MCF 10A (cell line): Measurements from ENCODE around the gene ANKFY1. TPM values are rescaled to one million over a fixed set of nuclear protein-coding genes. Genes with fewer than 3 reads are reported as not detected.
A peak's percentile ranks its signal among the peaks of the same experiment; 100 is the strongest.

ENCODE experiments used
- BruUV-seq: library from RNA; stranded (reverse); fragments of 400-500 nt; replicated peaks from 2 replicates; lab custom pipeline; 2021; lab: Mats Ljungman, UMichigan
- CTCF ChIA-PET: fragments of 300-600 bp; sonication (Branson Sonifier 250); formaldehyde crosslinking; extraction: SDS; loops from one replicate; lab custom pipeline; 2021; ENCODE audit warnings: antibody characterized with exemption, inconsistent platforms; lab: Yijun Ruan, JAX
- POLR2A ChIA-PET: fragments of 300-600, 350-650 bp; sonication (Branson Sonifier 250); formaldehyde crosslinking; extraction: SDS; loops from one replicate; lab custom pipeline; 2020; ENCODE audit warnings: antibody characterized with exemption, inconsistent platforms; lab: Yijun Ruan, JAX
- DNase-seq: peaks from one replicate; pipeline ENCODE4 v3.0.0-alpha.2; 2018; ENCODE audit not compliant: unreplicated experiment
- H3K27ac Mint-ChIP-seq: one replicate; pipeline ENCODE4 v1.8.0; 2022; ENCODE audit warnings: mild to moderate bottlenecking, low read depth, mixed read lengths; ENCODE audit not compliant: unreplicated experiment
- H3K27me3 Mint-ChIP-seq: one replicate; pipeline ENCODE4 v1.8.0; 2022; ENCODE audit warnings: mixed read lengths; ENCODE audit not compliant: insufficient read depth, unreplicated experiment
- H3K36me3 Mint-ChIP-seq: one replicate; pipeline ENCODE4 v1.8.0; 2022; ENCODE audit warnings: mild to moderate bottlenecking, moderate library complexity, mixed read lengths; ENCODE audit not compliant: insufficient read depth, unreplicated experiment
- H3K4me1 Mint-ChIP-seq: one replicate; pipeline ENCODE4 v1.8.0; 2022; ENCODE audit warnings: mixed read lengths; ENCODE audit not compliant: insufficient read depth, unreplicated experiment
- H3K4me3 Mint-ChIP-seq: one replicate; pipeline ENCODE4 v1.8.0; 2022; ENCODE audit warnings: mild to moderate bottlenecking, moderate library complexity, mixed read lengths; ENCODE audit not compliant: unreplicated experiment
- H3K9me3 Mint-ChIP-seq: one replicate; pipeline ENCODE4 v1.8.0; 2022; ENCODE audit warnings: mixed read lengths; ENCODE audit not compliant: unreplicated experiment
- intact Hi-C: fragments of 100-400 bp; cut with micrococcal nuclease; formaldehyde crosslinking; loops from 2 replicates; pipeline ENCODE4 v1.14.1; 2022
- total RNA-seq: library from RNA; stranded (reverse); gene quantifications from 2 replicates; pipeline ENCODE4 v1.2.3, GENCODE V29; 2022
- TF ChIP-seq, protein P1 (sequence below): fragments of 200-600 bp; IDR thresholded peaks from one replicate; pipeline ENCODE4 v1.8.0; 2022; ENCODE audit warnings: antibody characterized with exemption, mild to moderate bottlenecking; ENCODE audit not compliant: unreplicated experiment

The ANKFY1 gene
- total RNA-seq, 1 experiment from 2014 or later = 34.9 TPM

DNA sequence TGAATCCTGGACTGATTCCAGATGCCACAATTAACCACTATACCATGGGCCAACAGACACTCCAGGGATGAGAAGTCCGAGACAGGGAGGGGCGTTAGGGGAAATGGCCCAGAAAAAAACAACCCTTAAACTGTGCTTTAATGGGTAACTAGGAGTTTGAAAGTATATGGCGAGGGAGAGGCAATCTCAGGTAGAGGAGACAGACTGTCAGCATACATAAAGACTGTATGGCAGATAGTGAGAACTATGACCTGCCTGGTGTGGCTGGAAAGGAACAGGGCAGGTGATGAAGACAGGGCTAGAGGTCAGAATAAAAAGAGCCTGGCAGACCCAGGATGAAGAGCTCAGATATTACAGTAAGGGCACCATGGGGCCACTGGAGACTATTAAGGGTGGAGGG, 129.1 kb downstream of the ANKFY1 start:
- CTCF ChIA-PET = interaction anchor here (0.6 kb wide), 2 partner anchors 33 to 305 kb away, joined by 3 read pairs; no protein-coding TSS in a partner anchor

DNA sequence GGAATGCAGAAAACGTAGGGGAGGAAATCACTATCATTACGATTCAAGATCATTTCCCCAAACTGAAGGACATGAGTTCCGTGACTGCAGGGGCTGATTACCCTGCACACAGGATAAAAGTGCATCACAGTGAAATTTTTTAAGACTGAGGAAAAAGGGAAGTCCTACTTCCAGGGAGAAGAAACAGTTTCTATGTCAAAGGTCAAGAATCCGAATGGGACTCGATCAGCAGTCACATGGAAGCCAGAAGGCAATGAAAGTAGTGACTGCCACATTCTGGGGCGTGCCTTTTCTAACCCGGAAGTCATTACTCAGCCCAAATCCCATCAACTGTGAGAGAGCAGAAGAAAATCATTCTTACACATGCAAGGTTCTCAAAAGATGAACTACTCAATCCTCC, 133.1 kb downstream of the ANKFY1 start:
- no TSS peak for BruUV-seq
- ChIA-PET POLR2A (interaction anchor here (0.6 to 0.7 kb wide), 2 partner anchors 48 to 786 kb away, joined by 3 read pairs; no protein-coding TSS in a partner anchor), CTCF (no interaction called here)
- no peak for DNase-seq
- Mint-ChIP-seq H3K27ac (no peak overlapping the region), H3K4me3 (no peak overlapping the region), H3K27me3 (no peaks in the 10 kb centered on the region), H3K4me1 (peaks cover 15% of the 10 kb centered on the region), H3K36me3 (peaks cover 30% of the 10 kb centered on the region), H3K9me3 (no peaks in the 10 kb centered on the region)
- intact Hi-C loops = no loop called here
- TF ChIP-seq, protein P1, sequence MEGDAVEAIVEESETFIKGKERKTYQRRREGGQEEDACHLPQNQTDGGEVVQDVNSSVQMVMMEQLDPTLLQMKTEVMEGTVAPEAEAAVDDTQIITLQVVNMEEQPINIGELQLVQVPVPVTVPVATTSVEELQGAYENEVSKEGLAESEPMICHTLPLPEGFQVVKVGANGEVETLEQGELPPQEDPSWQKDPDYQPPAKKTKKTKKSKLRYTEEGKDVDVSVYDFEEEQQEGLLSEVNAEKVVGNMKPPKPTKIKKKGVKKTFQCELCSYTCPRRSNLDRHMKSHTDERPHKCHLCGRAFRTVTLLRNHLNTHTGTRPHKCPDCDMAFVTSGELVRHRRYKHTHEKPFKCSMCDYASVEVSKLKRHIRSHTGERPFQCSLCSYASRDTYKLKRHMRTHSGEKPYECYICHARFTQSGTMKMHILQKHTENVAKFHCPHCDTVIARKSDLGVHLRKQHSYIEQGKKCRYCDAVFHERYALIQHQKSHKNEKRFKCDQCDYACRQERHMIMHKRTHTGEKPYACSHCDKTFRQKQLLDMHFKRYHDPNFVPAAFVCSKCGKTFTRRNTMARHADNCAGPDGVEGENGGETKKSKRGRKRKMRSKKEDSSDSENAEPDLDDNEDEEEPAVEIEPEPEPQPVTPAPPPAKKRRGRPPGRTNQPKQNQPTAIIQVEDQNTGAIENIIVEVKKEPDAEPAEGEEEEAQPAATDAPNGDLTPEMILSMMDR = no peak

More for the DNA sequence above, 129.1 kb downstream of the ANKFY1 start:
- POLR2A ChIA-PET = interaction anchor here (3.4 kb wide), 1 partner anchor 8 kb away, joined by 28 read pairs; the partner anchor contains the start of genes CYB5D2 and ZZEF1
- TF ChIP-seq, protein P1 = no peak
- no peak for DNase-seq
- no peaks in the 10 kb centered on the region for H3K9me3 Mint-ChIP-seq
- intact Hi-C loops = no loop called here
- H3K4me1 Mint-ChIP-seq = peaks cover 25% of the 10 kb centered on the region
- H3K27me3 Mint-ChIP-seq = no peaks in the 10 kb centered on the region
- peak overlapping the region; percentile 6 for H3K27ac Mint-ChIP-seq
- H3K36me3 Mint-ChIP-seq = peaks cover 23% of the 10 kb centered on the region
- no TSS peak for BruUV-seq
- H3K4me3 Mint-ChIP-seq = no peak overlapping the region

DNA sequence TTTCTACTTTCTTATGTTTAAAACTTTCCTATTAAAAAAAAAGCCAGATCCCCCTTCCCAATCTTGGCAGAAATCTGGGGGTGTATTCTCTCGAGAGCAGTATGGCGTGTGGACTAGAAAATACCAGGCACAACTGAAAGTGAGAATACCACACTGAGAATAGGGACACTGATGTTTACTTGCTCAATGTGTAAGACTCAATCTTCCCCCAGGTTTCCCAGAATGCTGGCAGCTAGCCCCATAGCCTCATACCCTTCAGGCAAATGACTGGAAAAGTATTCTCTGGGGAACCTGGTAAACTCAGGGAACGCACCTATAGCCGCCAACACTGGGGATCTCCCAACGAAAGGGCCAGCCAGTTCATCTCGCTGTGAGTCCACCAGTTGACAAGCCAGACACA, 136.2 kb downstream of the ANKFY1 start:
- no peak overlapping the region for H3K27ac Mint-ChIP-seq
- no TSS peak for BruUV-seq
- H3K9me3 Mint-ChIP-seq = no peaks in the 10 kb centered on the region
- ChIA-PET CTCF (interaction anchor here (0.5 to 0.6 kb wide), 2 partner anchors 28 to 375 kb away, joined by 3 read pairs; no protein-coding TSS in a partner anchor), POLR2A (no interaction called here)
- no peak for DNase-seq
- H3K36me3 Mint-ChIP-seq = peaks cover 44% of the 10 kb centered on the region
- TF ChIP-seq, protein P1 = no peak
- no peaks in the 10 kb centered on the region for H3K27me3 Mint-ChIP-seq
- intact Hi-C loops = no loop called here
- no peak overlapping the region for H3K4me3 Mint-ChIP-seq
- peaks cover 13% of the 10 kb centered on the region for H3K4me1 Mint-ChIP-seq

DNA sequence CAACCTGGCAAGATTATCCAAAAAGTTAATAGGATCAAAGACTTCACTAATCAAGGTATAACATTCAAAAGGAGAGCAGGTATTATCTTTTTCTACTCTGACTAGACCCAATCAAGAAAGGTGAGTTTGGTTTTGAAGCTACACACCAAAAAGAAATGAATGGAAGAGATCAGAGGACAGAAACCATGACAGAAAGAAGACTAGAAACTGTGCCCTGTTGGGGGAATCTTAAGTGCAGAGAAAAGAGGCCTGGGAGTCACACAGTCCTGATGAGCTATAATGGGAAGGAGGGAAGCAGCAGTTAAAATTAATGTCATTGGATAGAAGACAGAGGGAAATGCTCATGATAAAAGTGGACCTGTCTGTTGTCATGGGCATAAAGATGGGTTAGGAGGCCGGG, 138.2 kb downstream of the ANKFY1 start:
- Mint-ChIP-seq H3K36me3 (peaks cover 47% of the 10 kb centered on the region), H3K4me3 (no peak overlapping the region), H3K4me1 (peaks cover 11% of the 10 kb centered on the region), H3K27me3 (no peaks in the 10 kb centered on the region), H3K27ac (no peak overlapping the region), H3K9me3 (no peaks in the 10 kb centered on the region)
- CTCF ChIA-PET = no interaction called here
- no TSS peak for BruUV-seq
- TF ChIP-seq, protein P1 = no peak
- intact Hi-C loops = no loop called here
- POLR2A ChIA-PET = interaction anchor here (0.6 to 1.3 kb wide), 2 partner anchors 13 to 114 kb away, joined by 3 to 4 read pairs; no protein-coding TSS in a partner anchor
- DNase-seq = no peak
